DND-41 (cell line): ENCODE data around the gene SPRY4.
"Not testable (repeated sequence)": the region's sequence is repeated elsewhere in the genome, so short reads cannot be mapped to it uniquely, and the experiment has no call there.

Experiments used
- ATAC-seq: fragments of 200-7000 bp; cut with Tn5 transposase; 3 replicates; pipeline ENCODE4 v1.9.1; 2021; ENCODE audit warnings: low read depth; ENCODE audit not compliant: insufficient read depth
- DNase-seq: peaks from one replicate; pipeline ENCODE4 v3.0.0-alpha.2; 2020
- H2AFZ ChIP-seq: 2 replicates; pipeline ENCODE4 v1.6.0; 2012; ENCODE audit warnings: low read depth, low read length
- H3K27ac ChIP-seq: 2 replicates; pipeline ENCODE4 v1.5.1; 2012; ENCODE audit warnings: low read length, inconsistent platforms
- H3K27me3 ChIP-seq: fragments of 200-600 bp; sonication (generic); 2 replicates; pipeline ENCODE4 v1.6.0; 2012; ENCODE audit warnings: low read length, mild to moderate bottlenecking, inconsistent platforms; ENCODE audit not compliant: insufficient read depth, poor library complexity
- H3K36me3 ChIP-seq: 2 replicates; pipeline ENCODE4 v1.5.1; 2012; ENCODE audit warnings: low read length, inconsistent platforms; ENCODE audit not compliant: insufficient read depth
- H3K4me1 ChIP-seq: 2 replicates; pipeline ENCODE4 v1.5.1; 2012; ENCODE audit warnings: mild to moderate bottlenecking, low read length; ENCODE audit not compliant: insufficient read depth
- H3K4me2 ChIP-seq: 2 replicates; pipeline ENCODE4 v1.6.0; 2012; ENCODE audit warnings: mild to moderate bottlenecking, moderate library complexity, low read length, inconsistent platforms; ENCODE audit not compliant: insufficient read depth
- H3K4me3 ChIP-seq, 2 experiments: fragments of 200-600 bp in 1 of 2; shearing (Covaris generic) in 1 of 2; 2 replicates each; pipeline ENCODE4 v1.5.1; 2012 to 2016; ENCODE audit warnings: inconsistent platforms in 2 of 2, low read length in 2 of 2, mild to moderate bottlenecking in 2 of 2, low read depth in 1 of 2, moderate library complexity in 1 of 2
- H3K79me2 ChIP-seq: 2 replicates; pipeline ENCODE4 v1.6.0; 2012; ENCODE audit warnings: low read length, inconsistent platforms; ENCODE audit not compliant: insufficient read depth
- H3K9ac ChIP-seq: 2 replicates; pipeline ENCODE4 v1.6.0; 2012; ENCODE audit warnings: low read depth, mild to moderate bottlenecking, inconsistent platforms, low read length, moderate library complexity
- H3K9me3 ChIP-seq: 2 replicates; pipeline ENCODE4 v1.5.1; 2012; ENCODE audit warnings: low read length, moderate library complexity, mild to moderate bottlenecking, inconsistent platforms; ENCODE audit not compliant: insufficient read depth, severe bottlenecking
- H4K20me1 ChIP-seq: 2 replicates; pipeline ENCODE4 v1.6.0; 2012; ENCODE audit warnings: low read length; ENCODE audit not compliant: insufficient read depth
- EZH2 ChIP-seq: IDR thresholded peaks from 3 replicates; pipeline ENCODE4 v1.6.1; 2012; ENCODE audit warnings: borderline replicate concordance, low read depth, mild to moderate bottlenecking, moderate library complexity, low read length, inconsistent platforms; ENCODE audit not compliant: severe bottlenecking
- TF ChIP-seq, protein P1 (sequence below): IDR thresholded peaks from 2 replicates; pipeline ENCODE4 v1.5.1; 2012; ENCODE audit warnings: borderline replicate concordance, low read length, moderate library complexity, mild to moderate bottlenecking; ENCODE audit not compliant: poor library complexity, severe bottlenecking; ENCODE audit errors: extremely low read depth

The SPRY4 gene

DNA sequence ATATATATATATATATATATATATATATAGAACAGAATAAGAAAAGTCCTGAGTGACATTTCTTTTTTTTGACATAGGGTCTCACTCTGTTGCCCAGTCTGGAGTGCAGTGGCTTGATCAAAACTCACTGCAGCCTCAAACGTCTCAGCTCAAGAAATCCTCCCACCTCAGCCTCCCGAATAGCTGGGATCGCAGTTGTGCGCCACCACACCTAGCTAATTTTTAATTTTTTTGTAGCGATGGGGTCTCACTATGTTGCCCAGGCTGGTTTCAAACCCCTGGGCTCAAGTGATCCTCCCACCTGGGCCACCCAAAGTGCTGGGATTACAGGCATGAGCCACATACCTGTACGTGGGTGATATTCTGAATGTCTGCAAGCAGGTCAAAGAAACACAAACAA, 48.3 kb downstream of the SPRY4 start:
- Histone ChIP-seq H3K9ac (no peak overlapping the region), H3K36me3 (no peaks in the 10 kb centered on the region), H4K20me1 (no peaks in the 10 kb centered on the region), H3K9me3 (no peaks in the 10 kb centered on the region), H3K4me1 (no peaks in the 10 kb centered on the region), H3K4me2 (no peak overlapping the region), H3K27ac (no peak overlapping the region), H3K27me3 (no peaks in the 10 kb centered on the region), H3K79me2 (no peaks in the 10 kb centered on the region), H3K4me3 (no peak overlapping the region), H2AFZ (no peak overlapping the region)
- no peak for DNase-seq
- TF ChIP-seq, protein P1, sequence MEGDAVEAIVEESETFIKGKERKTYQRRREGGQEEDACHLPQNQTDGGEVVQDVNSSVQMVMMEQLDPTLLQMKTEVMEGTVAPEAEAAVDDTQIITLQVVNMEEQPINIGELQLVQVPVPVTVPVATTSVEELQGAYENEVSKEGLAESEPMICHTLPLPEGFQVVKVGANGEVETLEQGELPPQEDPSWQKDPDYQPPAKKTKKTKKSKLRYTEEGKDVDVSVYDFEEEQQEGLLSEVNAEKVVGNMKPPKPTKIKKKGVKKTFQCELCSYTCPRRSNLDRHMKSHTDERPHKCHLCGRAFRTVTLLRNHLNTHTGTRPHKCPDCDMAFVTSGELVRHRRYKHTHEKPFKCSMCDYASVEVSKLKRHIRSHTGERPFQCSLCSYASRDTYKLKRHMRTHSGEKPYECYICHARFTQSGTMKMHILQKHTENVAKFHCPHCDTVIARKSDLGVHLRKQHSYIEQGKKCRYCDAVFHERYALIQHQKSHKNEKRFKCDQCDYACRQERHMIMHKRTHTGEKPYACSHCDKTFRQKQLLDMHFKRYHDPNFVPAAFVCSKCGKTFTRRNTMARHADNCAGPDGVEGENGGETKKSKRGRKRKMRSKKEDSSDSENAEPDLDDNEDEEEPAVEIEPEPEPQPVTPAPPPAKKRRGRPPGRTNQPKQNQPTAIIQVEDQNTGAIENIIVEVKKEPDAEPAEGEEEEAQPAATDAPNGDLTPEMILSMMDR, result no peak
- TF ChIP-seq EZH2, result no peak
- ATAC-seq, result no peak

- Histone ChIP-seq H3K4me1 (no peaks in the 10 kb centered on the region), H2AFZ (no peak overlapping the region), H3K27me3 (no peaks in the 10 kb centered on the region), H3K36me3 (no peaks in the 10 kb centered on the region), H3K4me2 (no peak overlapping the region), H3K9ac (no peak overlapping the region), H4K20me1 (no peaks in the 10 kb centered on the region), H3K79me2 (no peaks in the 10 kb centered on the region), H3K9me3 (no peaks in the 10 kb centered on the region), H3K4me3 (no peak overlapping the region), H3K27ac (no peak overlapping the region)
- ATAC-seq (no peak), DNase-seq (no peak)
- TF ChIP-seq EZH2, result no peak
- TF ChIP-seq, protein P1, result no peak
Measured at GRCh38 chr5:142275496-142275895, 49.3 kb downstream of the SPRY4 start.

GRCh38 chr5:142272596-142272995, 52.2 kb downstream of the SPRY4 start:
- not testable (repeated sequence) for H3K36me3 ChIP-seq, H3K9ac ChIP-seq, DNase-seq, H3K4me2 ChIP-seq, H2AFZ ChIP-seq, H3K27ac ChIP-seq, H3K4me3 ChIP-seq, H3K27me3 ChIP-seq, H3K4me1 ChIP-seq, H3K79me2 ChIP-seq, H4K20me1 ChIP-seq, ATAC-seq, H3K9me3 ChIP-seq

- not testable (repeated sequence) for H3K4me2 ChIP-seq, H4K20me1 ChIP-seq, H3K36me3 ChIP-seq, ATAC-seq, DNase-seq, H3K4me3 ChIP-seq, H3K9ac ChIP-seq, H3K9me3 ChIP-seq, H3K79me2 ChIP-seq, H3K4me1 ChIP-seq, H3K27ac ChIP-seq, H2AFZ ChIP-seq, H3K27me3 ChIP-seq
Measured at GRCh38 chr5:142264084-142264483, 60.7 kb downstream of the SPRY4 start.
